Measurements from ENCODE around the gene ZNF862.

- TF ChIP-seq CTCF (conservative IDR thresholded peaks at IDR 0.05; ENCODE audit: low read length) (no peak), EZH2phosphoT487 (IDR thresholded peaks at IDR 0.05; ENCODE audit: borderline replicate concordance) (no peak)
These were observed 19.7 kb upstream of the ZNF862 start for GRCh38 chr7:149818536-149818840.
